Tibial nerve (tissue), 3 donors: ENCODE results near the gene WDR45B.

Experiments
- POLR2A ChIP-seq, 2 donors: fragments of 450-650 bp; IDR thresholded peaks; one replicate each; pipeline ENCODE4 v1.6.1; 2017; ENCODE audit warnings: antibody characterized with exemption in 2 of 2, mild to moderate bottlenecking in 2 of 2, moderate library complexity in 2 of 2
- TF ChIP-seq, protein P1 (sequence below), 5 experiments: fragments of 200-600 bp in 3 of 5; fragments of 450-650 bp in 2 of 5; sonication (generic) in 3 of 5; IDR thresholded peaks; one replicate each; pipeline ENCODE4 v1.5.1; 2016 to 2019; ENCODE audit warnings: antibody characterized with exemption in 5 of 5, mild to moderate bottlenecking in 3 of 5, moderate library complexity in 2 of 5

DNA sequence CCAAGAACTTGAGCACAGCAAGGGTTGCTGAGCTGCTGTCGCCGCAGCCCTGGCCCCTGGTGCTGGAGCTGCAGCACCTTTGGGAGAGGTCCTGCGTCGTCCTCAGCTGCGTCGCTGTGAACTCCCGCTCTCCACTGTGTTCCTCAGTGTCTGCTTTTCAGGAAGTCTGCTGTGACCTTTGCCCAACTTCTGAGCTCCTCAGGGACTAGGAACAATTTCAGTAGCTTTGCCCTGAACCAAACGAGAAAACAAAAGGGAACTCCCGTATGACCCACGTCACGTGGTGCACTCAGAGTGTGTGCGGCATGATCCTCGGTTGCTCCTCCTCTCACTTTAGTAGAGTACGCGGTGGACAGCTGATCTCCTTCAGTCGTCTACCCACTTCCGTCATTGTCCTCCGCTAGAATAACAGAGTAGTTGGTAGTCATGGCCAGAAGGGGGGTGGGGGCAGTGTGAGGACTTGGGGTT is 44.2 kb downstream of the WDR45B start:
- TF ChIP-seq, protein P1, sequence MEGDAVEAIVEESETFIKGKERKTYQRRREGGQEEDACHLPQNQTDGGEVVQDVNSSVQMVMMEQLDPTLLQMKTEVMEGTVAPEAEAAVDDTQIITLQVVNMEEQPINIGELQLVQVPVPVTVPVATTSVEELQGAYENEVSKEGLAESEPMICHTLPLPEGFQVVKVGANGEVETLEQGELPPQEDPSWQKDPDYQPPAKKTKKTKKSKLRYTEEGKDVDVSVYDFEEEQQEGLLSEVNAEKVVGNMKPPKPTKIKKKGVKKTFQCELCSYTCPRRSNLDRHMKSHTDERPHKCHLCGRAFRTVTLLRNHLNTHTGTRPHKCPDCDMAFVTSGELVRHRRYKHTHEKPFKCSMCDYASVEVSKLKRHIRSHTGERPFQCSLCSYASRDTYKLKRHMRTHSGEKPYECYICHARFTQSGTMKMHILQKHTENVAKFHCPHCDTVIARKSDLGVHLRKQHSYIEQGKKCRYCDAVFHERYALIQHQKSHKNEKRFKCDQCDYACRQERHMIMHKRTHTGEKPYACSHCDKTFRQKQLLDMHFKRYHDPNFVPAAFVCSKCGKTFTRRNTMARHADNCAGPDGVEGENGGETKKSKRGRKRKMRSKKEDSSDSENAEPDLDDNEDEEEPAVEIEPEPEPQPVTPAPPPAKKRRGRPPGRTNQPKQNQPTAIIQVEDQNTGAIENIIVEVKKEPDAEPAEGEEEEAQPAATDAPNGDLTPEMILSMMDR (IDR thresholded peaks at IDR 0.05): no peak
- no peak for TF ChIP-seq POLR2A (IDR thresholded peaks at IDR 0.05)
